Neuron (in vitro differentiated cells): ENCODE data around the gene ANKRD22.

Experiments used
- H2AFZ ChIP-seq: one replicate; pipeline ENCODE4 v1.6.1; 2013; ENCODE audit warnings: low read depth, mild to moderate bottlenecking, inconsistent platforms, low read length, moderate library complexity
- H3K27me3 ChIP-seq: one replicate; pipeline ENCODE4 v1.6.1; 2013; ENCODE audit warnings: low read length; ENCODE audit not compliant: insufficient read depth
- H3K36me3 ChIP-seq: one replicate; pipeline ENCODE4 v1.6.1; 2013; ENCODE audit warnings: low read length; ENCODE audit not compliant: insufficient read depth
- H3K4me1 ChIP-seq: one replicate; pipeline ENCODE4 v1.6.1; 2013; ENCODE audit warnings: low read length; ENCODE audit not compliant: insufficient read depth
- H3K4me3 ChIP-seq: 2 replicates; pipeline ENCODE4 v1.5.1; 2013; ENCODE audit warnings: mild to moderate bottlenecking, low read length, moderate library complexity
- H3K9me3 ChIP-seq: one replicate; pipeline ENCODE4 v1.6.1; 2013; ENCODE audit warnings: low read length

The ANKRD22 gene

DNA sequence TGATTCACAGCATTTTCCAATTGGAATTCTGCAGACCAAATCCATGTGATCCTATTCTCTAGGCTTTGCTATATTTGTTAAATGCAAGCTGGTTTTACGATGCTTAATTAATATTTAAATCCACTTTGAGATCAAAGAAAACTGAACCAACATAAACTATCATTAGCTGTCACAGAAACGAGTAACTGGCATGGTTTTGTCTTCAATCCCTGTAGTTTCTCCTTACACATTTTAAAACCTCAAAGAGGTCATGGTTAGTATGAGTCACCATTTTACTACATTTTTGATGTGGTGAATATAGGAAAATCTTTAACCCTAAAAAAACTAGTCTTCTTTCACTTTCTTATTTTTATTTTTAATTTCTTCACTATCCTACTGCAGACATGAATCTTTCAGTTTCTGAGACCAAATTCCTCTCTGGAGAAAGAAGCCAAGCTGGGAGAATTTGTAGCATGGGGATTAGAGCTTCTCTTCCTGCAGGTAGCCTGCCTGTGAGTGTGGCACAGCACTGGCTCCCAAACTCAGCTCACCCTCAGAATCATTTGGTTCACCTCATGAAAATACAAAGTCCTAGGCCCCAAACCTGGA is 57.8 kb downstream of the ANKRD22 start:
- Histone ChIP-seq H2AFZ (no peak overlapping the region), H3K36me3 (no peaks in the 10 kb centered on the region), H3K27me3 (no peaks in the 10 kb centered on the region), H3K4me1 (no peaks in the 10 kb centered on the region), H3K4me3 (no peak overlapping the region), H3K9me3 (no peaks in the 10 kb centered on the region)

DNA sequence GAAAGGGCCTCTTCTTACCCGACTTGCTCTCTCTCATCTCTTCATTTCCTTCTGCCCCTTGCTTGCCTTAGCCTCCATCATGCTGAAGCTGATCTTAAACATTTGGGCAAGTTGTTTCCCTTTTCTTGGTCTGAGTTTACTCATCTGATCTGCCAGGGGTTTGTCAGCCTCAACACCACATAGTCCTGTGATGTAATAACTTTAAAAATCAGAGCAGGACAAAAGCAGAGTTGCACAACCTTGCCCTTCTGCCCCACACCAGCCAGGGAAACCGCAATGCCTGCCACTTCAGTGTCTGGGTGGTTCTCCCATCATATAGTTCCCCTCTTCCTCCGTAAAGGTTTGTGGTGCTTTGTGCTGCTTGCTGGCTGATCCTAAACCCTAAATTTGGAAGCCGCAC is 59.0 kb downstream of the ANKRD22 start:
- Histone ChIP-seq H3K27me3 (no peaks in the 10 kb centered on the region), H3K9me3 (no peaks in the 10 kb centered on the region), H2AFZ (no peak overlapping the region), H3K4me1 (no peaks in the 10 kb centered on the region), H3K4me3 (no peak overlapping the region), H3K36me3 (no peaks in the 10 kb centered on the region)

DNA sequence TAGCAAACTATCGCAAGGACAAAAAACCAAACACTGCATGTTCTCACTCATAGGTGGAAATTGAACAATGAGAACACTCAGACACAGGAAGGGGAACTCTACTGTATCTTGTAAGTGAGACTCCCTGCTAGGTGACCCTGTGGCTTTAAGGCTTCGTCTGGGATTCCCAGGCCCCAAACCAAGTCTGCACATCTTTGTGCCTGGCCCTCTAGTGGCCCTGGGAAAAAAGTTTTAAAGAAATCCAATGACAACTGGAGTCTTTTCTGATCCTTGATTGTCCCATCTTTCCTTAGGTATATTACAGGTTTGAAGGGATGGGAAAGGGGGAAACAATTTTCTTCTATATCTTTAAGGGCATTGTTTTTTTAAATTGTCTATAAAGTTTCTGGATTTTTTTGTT is 59.7 kb downstream of the ANKRD22 start:
- no peak overlapping the region for H2AFZ ChIP-seq
- no peak overlapping the region for H3K4me3 ChIP-seq
- no peaks in the 10 kb centered on the region for H3K9me3 ChIP-seq
- H3K36me3 ChIP-seq, result no peaks in the 10 kb centered on the region
- H3K4me1 ChIP-seq, result no peaks in the 10 kb centered on the region
- H3K27me3 ChIP-seq, result no peaks in the 10 kb centered on the region

DNA sequence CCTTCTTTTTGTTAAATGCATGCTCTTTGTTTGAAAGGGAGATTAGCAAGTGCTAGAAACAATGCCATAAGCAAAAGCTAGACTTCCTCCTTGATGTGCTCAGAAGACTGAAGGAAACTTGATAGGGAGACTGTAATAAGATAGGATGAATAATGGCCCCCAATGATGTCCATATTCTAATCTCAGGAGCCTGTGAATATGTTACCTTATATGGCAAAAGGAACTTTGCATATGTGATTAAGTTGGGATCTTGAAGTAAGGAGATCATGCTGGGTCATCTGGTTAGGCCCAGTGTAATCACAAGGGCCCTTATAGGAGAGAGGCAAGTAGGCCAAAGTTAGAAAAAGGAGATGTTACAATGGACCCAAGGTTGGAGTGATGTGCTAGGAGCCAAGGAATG is 62.7 kb downstream of the ANKRD22 start:
- Histone ChIP-seq H3K27me3 (no peaks in the 10 kb centered on the region), H3K9me3 (no peaks in the 10 kb centered on the region), H3K4me1 (no peaks in the 10 kb centered on the region)

DNA sequence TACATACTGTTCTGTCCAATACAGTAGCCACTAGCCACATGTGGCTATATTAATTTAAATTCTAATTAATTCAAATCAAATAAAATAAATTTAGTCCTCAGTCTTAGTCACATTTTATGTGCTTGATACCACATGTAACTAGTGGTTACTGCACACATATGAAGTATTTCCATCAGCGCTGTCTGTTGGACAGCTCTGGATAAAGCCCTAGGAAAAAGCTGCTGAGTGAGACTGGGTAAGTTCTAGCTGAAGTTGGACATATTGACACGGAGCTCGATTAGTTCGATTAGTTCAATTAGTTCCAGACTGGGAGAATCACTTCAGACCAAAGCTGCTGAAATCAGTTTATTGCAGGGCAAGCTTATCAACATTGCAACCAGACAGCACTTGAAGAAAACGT is 64.2 kb downstream of the ANKRD22 start:
- no peaks in the 10 kb centered on the region for H3K36me3 ChIP-seq
- H3K4me3 ChIP-seq, result no peak overlapping the region

More for the DNA sequence above, 62.7 kb downstream of the ANKRD22 start:
- H3K36me3 ChIP-seq, result no peaks in the 10 kb centered on the region
- no peak overlapping the region for H2AFZ ChIP-seq
- no peak overlapping the region for H3K4me3 ChIP-seq

DNA sequence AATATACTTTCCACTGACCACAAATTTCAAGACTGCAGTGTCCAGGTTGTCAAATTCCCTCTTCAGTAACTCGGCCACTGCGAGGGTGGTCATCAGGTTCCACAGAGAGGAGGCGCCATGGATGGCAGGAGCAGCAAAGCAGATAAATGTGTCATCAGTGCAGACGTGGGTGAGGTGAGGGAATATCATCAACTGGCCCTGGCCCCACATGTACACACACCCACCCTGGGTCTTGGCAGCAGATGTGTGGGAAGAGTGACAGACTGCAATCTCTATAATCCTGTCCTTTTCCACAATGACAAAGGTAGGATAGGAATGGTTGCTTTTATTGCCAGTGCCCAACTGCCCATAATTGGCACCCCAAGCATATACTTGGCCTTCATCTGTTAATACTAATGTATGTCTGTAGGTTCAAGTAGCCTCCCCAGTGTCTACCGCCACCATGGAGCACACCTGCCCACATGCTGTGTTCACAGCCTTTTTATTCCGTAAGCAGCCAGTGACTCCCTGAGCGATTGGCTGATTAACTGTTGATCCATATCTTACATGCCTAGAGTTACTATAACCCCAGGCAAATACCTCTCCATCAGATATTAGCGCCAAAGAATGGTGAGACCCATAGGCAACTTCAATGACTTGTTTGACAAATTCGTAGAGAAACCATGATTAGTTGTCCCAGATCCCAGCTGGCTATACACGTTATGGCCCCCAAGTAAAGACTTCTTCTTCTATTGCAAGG is 65.4 kb downstream of the ANKRD22 start:
- Histone ChIP-seq H3K27me3 (no peaks in the 10 kb centered on the region), H3K9me3 (no peaks in the 10 kb centered on the region), H3K36me3 (no peaks in the 10 kb centered on the region), H2AFZ (no peak overlapping the region), H3K4me3 (no peak overlapping the region), H3K4me1 (no peaks in the 10 kb centered on the region)

More for the DNA sequence above, 64.2 kb downstream of the ANKRD22 start:
- H3K27me3 ChIP-seq, result no peaks in the 10 kb centered on the region
- no peaks in the 10 kb centered on the region for H3K4me1 ChIP-seq
- no peaks in the 10 kb centered on the region for H3K9me3 ChIP-seq
- no peak overlapping the region for H2AFZ ChIP-seq

DNA sequence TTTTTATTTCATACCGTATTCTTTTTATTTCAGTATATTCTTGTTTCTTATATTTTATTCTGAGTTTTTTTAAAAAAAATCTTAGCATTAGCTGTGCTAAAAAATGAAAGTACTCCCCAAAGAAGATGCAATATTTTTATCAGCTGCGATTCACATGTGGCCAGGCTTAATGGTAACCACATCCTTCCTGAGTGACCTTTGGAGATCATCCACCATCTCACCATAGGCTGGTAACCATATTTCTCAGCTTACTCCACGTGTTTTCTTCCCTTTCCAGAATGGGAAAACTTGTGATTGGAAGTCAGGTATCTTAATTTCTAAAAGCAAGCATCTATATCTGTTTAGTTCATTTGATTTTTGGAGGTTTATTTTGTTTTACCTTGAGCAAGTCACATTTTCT is 67.9 kb downstream of the ANKRD22 start:
- Histone ChIP-seq H3K9me3 (no peaks in the 10 kb centered on the region), H3K4me1 (no peaks in the 10 kb centered on the region), H3K36me3 (no peaks in the 10 kb centered on the region), H3K4me3 (no peak overlapping the region), H3K27me3 (no peaks in the 10 kb centered on the region), H2AFZ (no peak overlapping the region)

DNA sequence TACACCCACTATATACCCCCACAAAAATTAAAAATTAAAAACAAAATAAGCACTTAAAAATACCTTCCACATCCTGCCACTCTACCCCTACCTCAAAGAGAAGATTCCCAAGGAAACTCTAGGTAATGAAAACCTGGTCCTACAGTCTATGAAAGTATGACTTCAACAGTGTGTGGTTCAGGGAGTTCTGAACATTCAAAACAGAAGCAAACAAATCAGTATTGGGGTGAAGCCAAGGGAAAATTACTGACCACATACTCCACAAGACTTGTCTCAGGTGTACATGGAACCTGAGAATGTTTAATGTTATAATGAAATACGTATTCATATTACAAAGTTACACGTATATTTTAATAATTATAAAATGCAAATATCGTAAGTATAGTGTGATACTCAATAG is 69.4 kb downstream of the ANKRD22 start:
- H3K4me3 ChIP-seq, result no peak overlapping the region
- no peaks in the 10 kb centered on the region for H3K36me3 ChIP-seq
- H3K27me3 ChIP-seq, result no peaks in the 10 kb centered on the region
- H3K4me1 ChIP-seq, result no peaks in the 10 kb centered on the region
- H2AFZ ChIP-seq, result no peak overlapping the region
- no peaks in the 10 kb centered on the region for H3K9me3 ChIP-seq

DNA sequence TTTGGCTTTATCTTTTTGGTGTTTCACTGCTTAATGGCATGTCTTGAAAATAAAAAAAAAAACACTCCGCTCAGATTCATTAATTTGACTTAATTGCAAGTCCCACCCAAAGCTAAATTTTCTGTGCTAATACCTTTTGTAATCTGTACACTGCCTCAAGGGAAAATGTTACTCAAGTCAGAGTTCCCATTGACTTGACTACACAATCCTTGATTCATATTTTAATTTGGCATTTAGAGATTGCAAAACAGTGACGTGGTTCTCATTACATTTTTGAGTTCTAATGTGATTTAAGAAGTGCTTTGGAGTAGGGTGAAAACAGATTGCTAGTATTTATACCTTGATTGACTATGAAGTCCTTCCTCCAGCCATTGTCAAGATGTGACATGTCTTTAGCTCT is 70.4 kb downstream of the ANKRD22 start:
- Histone ChIP-seq H3K4me1 (no peaks in the 10 kb centered on the region), H2AFZ (no peak overlapping the region), H3K36me3 (no peaks in the 10 kb centered on the region), H3K9me3 (no peaks in the 10 kb centered on the region), H3K4me3 (no peak overlapping the region), H3K27me3 (no peaks in the 10 kb centered on the region)
